Neural progenitor cell (in vitro differentiated cells): Measurements from ENCODE around the gene AKAP1. TPM values are rescaled to one million over a fixed set of nuclear protein-coding genes. Genes with fewer than 3 reads are reported as not detected.

Source experiments
- DNase-seq: peaks from one replicate; pipeline ENCODE4 v3.0.0-alpha.2; 2016; ENCODE audit warnings: low spot score
- H2AFZ ChIP-seq: fragments of 200-600 bp; sonication (generic); replicated peaks from 2 replicates; pipeline ENCODE4 v1.6.1; 2016; ENCODE audit warnings: antibody characterized with exemption
- H3F3A ChIP-seq: fragments of 200-600 bp; sonication (generic); 2 replicates; pipeline ENCODE4 v1.6.1; 2016; ENCODE audit warnings: antibody characterized with exemption, low read depth
- H3K27ac ChIP-seq: fragments of 200-600 bp; sonication (generic); 2 replicates; pipeline ENCODE4 v1.5.1; 2016; ENCODE audit warnings: mild to moderate bottlenecking
- H3K27me3 ChIP-seq: fragments of 200-600 bp; sonication (generic); 2 replicates; pipeline ENCODE4 v1.6.1; 2016; ENCODE audit warnings: mild to moderate bottlenecking, moderate library complexity
- H3K36me3 ChIP-seq: fragments of 200-600 bp; sonication (generic); 2 replicates; pipeline ENCODE4 v1.5.1; 2016
- H3K4me1 ChIP-seq: fragments of 200-600 bp; sonication (generic); 2 replicates; pipeline ENCODE4 v1.6.1; 2016; ENCODE audit warnings: mixed run types
- H3K4me2 ChIP-seq: fragments of 200-600 bp; sonication (generic); 2 replicates; pipeline ENCODE4 v1.6.1; 2016
- H3K4me3 ChIP-seq: fragments of 200-600 bp; sonication (generic); 2 replicates; pipeline ENCODE4 v1.5.1; 2016
- H3K79me2 ChIP-seq: fragments of 200-600 bp; sonication (generic); 2 replicates; pipeline ENCODE4 v1.6.1; 2016; ENCODE audit warnings: low read depth
- H3K9ac ChIP-seq: fragments of 200-600 bp; sonication (generic); 2 replicates; pipeline ENCODE4 v1.6.1; 2016
- H3K9me3 ChIP-seq: fragments of 200-600 bp; sonication (generic); 2 replicates; pipeline ENCODE4 v1.5.1; 2016; ENCODE audit warnings: low read depth
- H4K20me1 ChIP-seq: fragments of 200-600 bp; sonication (generic); 2 replicates; pipeline ENCODE4 v1.6.1; 2016; ENCODE audit warnings: low read depth
- H3K27ac Mint-ChIP-seq: 3 replicates; pipeline ENCODE4 v1.8.0; 2021; ENCODE audit warnings: mixed read lengths
- H3K27me3 Mint-ChIP-seq: 2 replicates; pipeline ENCODE4 v1.8.0; 2022; ENCODE audit warnings: low read depth, mild to moderate bottlenecking, inconsistent platforms, moderate library complexity, mixed read lengths; ENCODE audit not compliant: insufficient read depth
- H3K36me3 Mint-ChIP-seq: 3 replicates; pipeline ENCODE4 v1.8.0; 2021; ENCODE audit warnings: mixed read lengths
- H3K4me1 Mint-ChIP-seq: 3 replicates; pipeline ENCODE4 v1.8.0; 2021; ENCODE audit warnings: mixed read lengths
- H3K4me3 Mint-ChIP-seq: 3 replicates; pipeline ENCODE4 v1.8.0; 2021; ENCODE audit warnings: mild to moderate bottlenecking, moderate library complexity, mixed read lengths
- H3K9me3 Mint-ChIP-seq: 3 replicates; pipeline ENCODE4 v1.8.0; 2020; ENCODE audit warnings: mixed read lengths
- CTCF ChIP-seq: fragments of 200-600 bp; sonication (generic); IDR thresholded peaks from 2 replicates; pipeline ENCODE4 v1.5.1; 2017; ENCODE audit warnings: antibody characterized with exemption, mild to moderate bottlenecking
- EZH2 ChIP-seq: fragments of 200-600 bp; sonication (generic); IDR thresholded peaks from 2 replicates; pipeline ENCODE4 v1.6.1; 2017; ENCODE audit warnings: antibody characterized with exemption, mild to moderate bottlenecking, moderate library complexity
- EZH2phosphoT487 ChIP-seq: fragments of 200-600 bp; sonication (generic); IDR thresholded peaks from 2 replicates; pipeline ENCODE4 v1.6.1; 2017; ENCODE audit warnings: antibody characterized with exemption
- total RNA-seq: library from RNA; depleted of rRNA; stranded (reverse); fragments of >200 nt; gene quantifications from 2 replicates; pipeline ENCODE4 v1.2.3, GENCODE V29; 2015; ENCODE audit warnings: low replicate concordance

The AKAP1 gene
- total RNA-seq, 1 donor from 2014 or later, result 8.8 TPM

DNA sequence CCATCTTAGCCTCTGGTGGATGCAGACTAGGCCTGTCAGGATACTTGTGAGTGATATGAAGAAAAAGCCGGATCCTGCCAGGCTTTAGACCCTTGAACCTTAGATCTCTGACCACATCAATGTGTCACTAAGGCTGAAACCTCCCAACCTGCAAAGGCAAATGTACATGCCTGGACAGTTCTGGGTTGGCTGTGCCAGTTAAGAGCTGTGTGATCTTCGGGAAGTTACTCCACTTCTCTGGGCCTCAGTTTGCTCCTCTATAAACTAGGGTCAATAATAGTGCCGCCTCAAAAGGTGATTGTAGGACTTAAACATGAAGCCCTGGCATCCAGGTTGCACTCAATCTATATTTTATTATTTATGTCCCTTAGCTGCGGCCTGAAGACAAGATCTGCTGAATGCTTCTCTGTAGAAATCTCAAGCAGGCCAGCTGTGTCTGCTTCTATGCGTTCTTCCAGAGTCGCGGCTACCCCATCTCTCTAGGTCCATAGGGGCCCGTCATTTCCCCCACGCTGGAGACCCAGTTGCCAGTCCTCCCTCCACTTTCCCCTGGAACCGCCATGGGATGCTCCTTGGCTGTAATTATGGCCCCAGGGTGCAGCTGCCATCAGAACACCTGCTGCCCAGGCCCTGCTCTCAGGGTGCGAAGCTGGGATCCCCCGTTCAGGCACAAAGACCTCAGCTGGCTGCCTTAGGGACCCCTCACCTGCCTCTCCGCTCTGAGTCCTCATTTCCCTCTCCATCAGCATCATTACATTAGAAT, 50.2 kb downstream of the AKAP1 start:
- H3K4me3 ChIP-seq, result no peak overlapping the region
- peaks cover 4% of the 10 kb centered on the region for H3K27me3 Mint-ChIP-seq

DNA sequence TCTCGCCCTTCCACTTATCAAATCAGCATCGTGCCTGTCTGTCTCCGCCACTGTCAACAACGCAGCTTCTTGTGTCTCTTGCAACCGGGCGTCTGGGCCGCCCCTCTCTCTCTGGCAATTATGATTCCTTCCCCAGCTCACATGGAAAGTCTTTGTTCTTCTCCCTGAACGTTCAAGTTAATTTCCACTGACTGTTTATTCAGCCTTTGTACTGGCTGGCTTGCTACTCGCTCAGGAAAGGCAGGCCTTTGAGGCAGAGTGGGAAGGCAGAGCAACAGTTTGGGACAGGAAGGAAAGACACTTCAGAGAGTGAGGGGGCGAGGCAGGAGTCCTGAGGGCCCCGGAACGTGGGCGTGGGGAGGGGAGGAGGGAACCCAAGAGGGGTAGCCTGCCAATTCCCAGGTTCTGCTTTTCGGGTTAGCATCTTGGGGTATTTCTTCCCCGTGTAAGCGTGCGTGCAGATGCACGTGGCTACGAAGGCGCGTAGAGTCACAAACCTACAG, 50.8 kb downstream of the AKAP1 start:
- Mint-ChIP-seq H3K27me3 (peaks cover 4% of the 10 kb centered on the region), H3K36me3 (no peaks in the 10 kb centered on the region), H3K9me3 (peaks cover 2% of the 10 kb centered on the region), H3K27ac (peak overlapping the region; percentile 90), H3K4me3 (no peak overlapping the region), H3K4me1 (peaks cover 51% of the 10 kb centered on the region)
- no peaks in the 10 kb centered on the region for H3K36me3 ChIP-seq
- no peaks in the 10 kb centered on the region for H3K9me3 ChIP-seq
- H2AFZ ChIP-seq, result peak overlapping the region; percentile 78
- H3K4me1 ChIP-seq, result peaks cover 22% of the 10 kb centered on the region
- no peaks in the 10 kb centered on the region for H4K20me1 ChIP-seq
- no peaks in the 10 kb centered on the region for H3K27me3 ChIP-seq
- no peak overlapping the region for H3K4me2 ChIP-seq
- H3F3A ChIP-seq, result peaks cover 13% of the 10 kb centered on the region
- H3K9ac ChIP-seq, result peak overlapping the region; percentile 12
- no peak for DNase-seq
- TF ChIP-seq EZH2, result no peak
- TF ChIP-seq EZH2phosphoT487, result no peak
- no peak for TF ChIP-seq CTCF
- H3K79me2 ChIP-seq, result no peaks in the 10 kb centered on the region
- H3K4me3 ChIP-seq, result no peak overlapping the region
- H3K27ac ChIP-seq, result peak overlapping the region; percentile 14

More for the DNA sequence above, 50.2 kb downstream of the AKAP1 start:
- Histone ChIP-seq H3K4me1 (peaks cover 22% of the 10 kb centered on the region), H3K27me3 (no peaks in the 10 kb centered on the region), H3F3A (peaks cover 13% of the 10 kb centered on the region), H2AFZ (peak overlapping the region; percentile 78), H3K36me3 (no peaks in the 10 kb centered on the region), H4K20me1 (no peaks in the 10 kb centered on the region), H3K9me3 (no peaks in the 10 kb centered on the region), H3K9ac (peak overlapping the region; percentile 12), H3K79me2 (no peaks in the 10 kb centered on the region), H3K4me2 (no peak overlapping the region), H3K27ac (peak overlapping the region; percentile 14)
- H3K27ac Mint-ChIP-seq, result peak overlapping the region; percentile 86
- peaks cover 2% of the 10 kb centered on the region for H3K9me3 Mint-ChIP-seq
- no peak for TF ChIP-seq CTCF
- no peak for TF ChIP-seq EZH2phosphoT487
- TF ChIP-seq EZH2, result no peak
- H3K4me1 Mint-ChIP-seq, result peaks cover 55% of the 10 kb centered on the region
- H3K36me3 Mint-ChIP-seq, result no peaks in the 10 kb centered on the region
- no peak overlapping the region for H3K4me3 Mint-ChIP-seq
- DNase-seq, result no peak

GRCh38 chr17:57136355-57136754, 51.3 kb downstream of the AKAP1 start:
- Histone ChIP-seq H3K79me2 (no peaks in the 10 kb centered on the region), H3K27me3 (no peaks in the 10 kb centered on the region), H3K9ac (no peak overlapping the region), H3K9me3 (no peaks in the 10 kb centered on the region), H3K27ac (no peak overlapping the region), H3K36me3 (no peaks in the 10 kb centered on the region), H3K4me2 (no peak overlapping the region), H2AFZ (peak overlapping the region; percentile 78), H4K20me1 (no peaks in the 10 kb centered on the region), H3K4me1 (peaks cover 22% of the 10 kb centered on the region), H3F3A (peaks cover 13% of the 10 kb centered on the region), H3K4me3 (no peak overlapping the region)
- peak; percentile 18 for DNase-seq
- TF ChIP-seq CTCF (no peak), EZH2 (no peak), EZH2phosphoT487 (no peak)
- Mint-ChIP-seq H3K27me3 (peaks cover 4% of the 10 kb centered on the region), H3K4me1 (peaks cover 51% of the 10 kb centered on the region), H3K27ac (peak overlapping the region; percentile 90), H3K36me3 (no peaks in the 10 kb centered on the region), H3K9me3 (peaks cover 2% of the 10 kb centered on the region), H3K4me3 (peak overlapping the region; percentile 4)
